WTC11 (cell line): ENCODE results near the gene SHQ1.

Experiments
- ATF3 ChIP-seq: sonication (generic); formaldehyde crosslinking; conservative IDR thresholded peaks from 2 replicates; pipeline ENCODE4 v1.8.1; 2022; ENCODE audit warnings: mild to moderate bottlenecking, missing genetic modification reagents
- CREB1 ChIP-seq: sonication (generic); formaldehyde crosslinking; IDR thresholded peaks from 2 replicates; pipeline ENCODE4 v1.8.0; 2023; ENCODE audit warnings: mild to moderate bottlenecking, missing genetic modification reagents
- JUN ChIP-seq: sonication (generic); formaldehyde crosslinking; IDR thresholded peaks from 2 replicates; pipeline ENCODE4 v1.8.0; 2023; ENCODE audit warnings: mild to moderate bottlenecking, missing genetic modification reagents
- MAX ChIP-seq: sonication (generic); formaldehyde crosslinking; IDR thresholded peaks from 2 replicates; pipeline ENCODE4 v1.8.0; 2022; ENCODE audit warnings: mild to moderate bottlenecking, missing genetic modification reagents
- NFE2L1 ChIP-seq: sonication (generic); formaldehyde crosslinking; IDR thresholded peaks from 2 replicates; pipeline ENCODE4 v1.8.1; 2023; ENCODE audit warnings: missing genetic modification reagents
- NFYB ChIP-seq: sonication (generic); formaldehyde crosslinking; conservative IDR thresholded peaks from 2 replicates; pipeline ENCODE4 v1.8.0; 2022; ENCODE audit warnings: low read depth, missing genetic modification reagents
- NR2C2 ChIP-seq: sonication (generic); formaldehyde crosslinking; IDR thresholded peaks from 2 replicates; pipeline ENCODE4 v1.8.0; 2022; ENCODE audit warnings: mild to moderate bottlenecking, missing genetic modification reagents
- TF ChIP-seq, protein P1 (sequence below): fragments of 200-600 bp; IDR thresholded peaks from 2 replicates; pipeline ENCODE4 v1.8.0; 2022; ENCODE audit warnings: antibody characterized with exemption
- TF ChIP-seq, protein P2 (sequence below): sonication (generic); formaldehyde crosslinking; IDR thresholded peaks from 2 replicates; pipeline ENCODE4 v1.8.1; 2023; ENCODE audit warnings: mild to moderate bottlenecking, moderate library complexity, missing genetic modification reagents
- TF ChIP-seq, protein P3 (sequence below): sonication (generic); formaldehyde crosslinking; IDR thresholded peaks from 2 replicates; pipeline ENCODE4 v1.8.1; 2023; ENCODE audit warnings: mild to moderate bottlenecking, missing genetic modification reagents, borderline replicate concordance

DNA sequence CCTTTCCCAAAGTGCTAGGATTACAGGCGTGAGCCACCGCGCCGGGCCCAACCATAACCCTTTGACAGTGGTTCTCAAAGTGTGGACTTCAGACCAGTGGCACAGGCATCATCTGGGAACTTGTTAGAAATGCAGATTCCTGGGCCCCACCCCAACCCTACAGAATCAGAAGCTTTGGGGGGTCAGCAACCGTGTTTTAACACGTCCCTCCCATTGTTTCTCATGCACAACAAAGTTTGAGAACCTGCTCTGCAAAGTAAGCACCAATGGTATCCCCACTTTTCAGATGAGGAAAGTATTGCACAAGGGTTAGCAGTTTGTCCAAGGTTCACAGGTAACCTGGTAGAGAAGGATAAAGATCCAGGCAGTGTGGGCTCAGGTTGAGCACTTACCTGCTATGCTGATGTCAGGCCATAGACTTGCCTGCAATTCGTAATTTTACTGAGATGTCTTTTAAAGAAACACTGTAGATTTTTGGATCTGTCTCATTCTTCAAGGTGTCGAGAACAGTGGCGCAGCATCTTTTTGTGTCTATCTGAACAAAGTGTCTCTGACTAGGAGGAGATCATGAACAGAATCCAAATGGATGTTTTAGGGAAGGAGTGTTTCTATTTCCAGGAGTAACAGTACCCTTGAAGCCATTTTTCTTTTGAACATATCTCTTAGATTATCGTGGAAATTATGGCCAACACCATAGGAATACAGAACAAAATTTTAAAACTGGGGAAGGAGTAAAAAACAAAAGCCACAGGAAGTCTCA, 42.1 kb upstream of the SHQ1 start:
- TF ChIP-seq, protein P1, sequence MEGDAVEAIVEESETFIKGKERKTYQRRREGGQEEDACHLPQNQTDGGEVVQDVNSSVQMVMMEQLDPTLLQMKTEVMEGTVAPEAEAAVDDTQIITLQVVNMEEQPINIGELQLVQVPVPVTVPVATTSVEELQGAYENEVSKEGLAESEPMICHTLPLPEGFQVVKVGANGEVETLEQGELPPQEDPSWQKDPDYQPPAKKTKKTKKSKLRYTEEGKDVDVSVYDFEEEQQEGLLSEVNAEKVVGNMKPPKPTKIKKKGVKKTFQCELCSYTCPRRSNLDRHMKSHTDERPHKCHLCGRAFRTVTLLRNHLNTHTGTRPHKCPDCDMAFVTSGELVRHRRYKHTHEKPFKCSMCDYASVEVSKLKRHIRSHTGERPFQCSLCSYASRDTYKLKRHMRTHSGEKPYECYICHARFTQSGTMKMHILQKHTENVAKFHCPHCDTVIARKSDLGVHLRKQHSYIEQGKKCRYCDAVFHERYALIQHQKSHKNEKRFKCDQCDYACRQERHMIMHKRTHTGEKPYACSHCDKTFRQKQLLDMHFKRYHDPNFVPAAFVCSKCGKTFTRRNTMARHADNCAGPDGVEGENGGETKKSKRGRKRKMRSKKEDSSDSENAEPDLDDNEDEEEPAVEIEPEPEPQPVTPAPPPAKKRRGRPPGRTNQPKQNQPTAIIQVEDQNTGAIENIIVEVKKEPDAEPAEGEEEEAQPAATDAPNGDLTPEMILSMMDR, result no peak
- TF ChIP-seq NFE2L1 (CRISPR knock-in tag) (no peak), MAX (CRISPR knock-in tag) (no peak), NR2C2 (CRISPR knock-in tag) (no peak), ATF3 (CRISPR knock-in tag) (no peak), NFYB (CRISPR knock-in tag) (no peak), JUN (CRISPR knock-in tag) (no peak), CREB1 (no peak)
- TF ChIP-seq, protein P2, sequence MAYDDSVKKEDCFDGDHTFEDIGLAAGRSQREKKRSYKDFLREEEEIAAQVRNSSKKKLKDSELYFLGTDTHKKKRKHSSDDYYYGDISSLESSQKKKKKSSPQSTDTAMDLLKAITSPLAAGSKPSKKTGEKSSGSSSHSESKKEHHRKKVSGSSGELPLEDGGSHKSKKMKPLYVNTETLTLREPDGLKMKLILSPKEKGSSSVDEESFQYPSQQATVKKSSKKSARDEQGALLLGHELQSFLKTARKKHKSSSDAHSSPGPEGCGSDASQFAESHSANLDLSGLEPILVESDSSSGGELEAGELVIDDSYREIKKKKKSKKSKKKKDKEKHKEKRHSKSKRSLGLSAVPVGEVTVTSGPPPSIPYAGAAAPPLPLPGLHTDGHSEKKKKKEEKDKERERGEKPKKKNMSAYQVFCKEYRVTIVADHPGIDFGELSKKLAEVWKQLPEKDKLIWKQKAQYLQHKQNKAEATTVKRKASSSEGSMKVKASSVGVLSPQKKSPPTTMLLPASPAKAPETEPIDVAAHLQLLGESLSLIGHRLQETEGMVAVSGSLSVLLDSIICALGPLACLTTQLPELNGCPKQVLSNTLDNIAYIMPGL (CRISPR knock-in tag), result no peak
- TF ChIP-seq, protein P3, sequence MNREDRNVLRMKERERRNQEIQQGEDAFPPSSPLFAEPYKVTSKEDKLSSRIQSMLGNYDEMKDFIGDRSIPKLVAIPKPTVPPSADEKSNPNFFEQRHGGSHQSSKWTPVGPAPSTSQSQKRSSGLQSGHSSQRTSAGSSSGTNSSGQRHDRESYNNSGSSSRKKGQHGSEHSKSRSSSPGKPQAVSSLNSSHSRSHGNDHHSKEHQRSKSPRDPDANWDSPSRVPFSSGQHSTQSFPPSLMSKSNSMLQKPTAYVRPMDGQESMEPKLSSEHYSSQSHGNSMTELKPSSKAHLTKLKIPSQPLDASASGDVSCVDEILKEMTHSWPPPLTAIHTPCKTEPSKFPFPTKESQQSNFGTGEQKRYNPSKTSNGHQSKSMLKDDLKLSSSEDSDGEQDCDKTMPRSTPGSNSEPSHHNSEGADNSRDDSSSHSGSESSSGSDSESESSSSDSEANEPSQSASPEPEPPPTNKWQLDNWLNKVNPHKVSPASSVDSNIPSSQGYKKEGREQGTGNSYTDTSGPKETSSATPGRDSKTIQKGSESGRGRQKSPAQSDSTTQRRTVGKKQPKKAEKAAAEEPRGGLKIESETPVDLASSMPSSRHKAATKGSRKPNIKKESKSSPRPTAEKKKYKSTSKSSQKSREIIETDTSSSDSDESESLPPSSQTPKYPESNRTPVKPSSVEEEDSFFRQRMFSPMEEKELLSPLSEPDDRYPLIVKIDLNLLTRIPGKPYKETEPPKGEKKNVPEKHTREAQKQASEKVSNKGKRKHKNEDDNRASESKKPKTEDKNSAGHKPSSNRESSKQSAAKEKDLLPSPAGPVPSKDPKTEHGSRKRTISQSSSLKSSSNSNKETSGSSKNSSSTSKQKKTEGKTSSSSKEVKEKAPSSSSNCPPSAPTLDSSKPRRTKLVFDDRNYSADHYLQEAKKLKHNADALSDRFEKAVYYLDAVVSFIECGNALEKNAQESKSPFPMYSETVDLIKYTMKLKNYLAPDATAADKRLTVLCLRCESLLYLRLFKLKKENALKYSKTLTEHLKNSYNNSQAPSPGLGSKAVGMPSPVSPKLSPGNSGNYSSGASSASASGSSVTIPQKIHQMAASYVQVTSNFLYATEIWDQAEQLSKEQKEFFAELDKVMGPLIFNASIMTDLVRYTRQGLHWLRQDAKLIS, result no peak
